Left cardiac atrium (tissue), 4 donors: ENCODE data around the gene ZBTB20. TPM values are rescaled to one million over a fixed set of nuclear protein-coding genes. Genes with fewer than 3 reads are reported as not detected.
A peak's percentile ranks its signal among the peaks of the same experiment; 100 is the strongest.

Experiments
- ATAC-seq, 2 donors: fragments of 200-7000 bp; cut with Tn5 transposase; one replicate each; pipeline ENCODE4 v1.9.1; 2020; ENCODE audit warnings: mild to moderate bottlenecking in 2 of 2, moderate library complexity in 2 of 2
- DNase-seq: peaks from one replicate; pipeline ENCODE4 v3.0.0-alpha.2; 2020
- intact Hi-C, 2 donors: fragments of 100-400 bp; cut with DNase I; formaldehyde crosslinking; loops; one replicate each; pipeline versions ENCODE4 v1.14.1 to v1.15.1; 2022 to 2023
- total RNA-seq, 2 donors: library from RNA; stranded (reverse); fragmentation: NEBNext Ultra II Directional; extraction: Animal tissue kit (Norgen Biotek cat#: 25700); gene quantifications; one replicate each; pipeline ENCODE4 v1.2.1, GENCODE V29; 2021
- donor health status: DM: no; HTN: yes; CAD: no.
- donor health status: DM: no; HTN: yes; CAD: no; lungs with severe emphysema.
- donor health status: DM: yes; HTN: yes; CAD: no.
- donor health status: Dilated cardiomyopathy.

Gene ZBTB20
- total RNA-seq, 2 donors from 2014 or later, result 59.5 to 68.8 TPM

DNA sequence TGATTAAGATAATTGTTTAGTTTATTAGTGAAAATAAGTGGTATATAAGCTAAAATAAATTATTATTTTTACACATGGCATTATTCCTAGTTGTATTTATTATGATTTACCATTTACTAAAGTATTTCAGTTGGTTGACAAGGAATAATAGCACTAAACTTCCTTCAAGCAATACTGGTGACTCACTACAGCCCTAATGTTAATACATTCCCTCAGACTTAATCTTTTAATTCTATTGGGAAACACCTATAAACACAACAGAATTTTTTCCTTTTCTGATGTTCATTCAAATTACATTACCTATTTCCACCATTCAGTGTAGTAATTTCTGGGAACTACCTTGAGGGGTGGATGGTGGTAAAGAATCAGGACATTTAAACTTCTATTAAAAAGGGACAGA is 589.3 kb downstream of the ZBTB20 start:
- ATAC-seq, result no peak
- intact Hi-C loops, result no loop called here
- no peak for DNase-seq

DNA sequence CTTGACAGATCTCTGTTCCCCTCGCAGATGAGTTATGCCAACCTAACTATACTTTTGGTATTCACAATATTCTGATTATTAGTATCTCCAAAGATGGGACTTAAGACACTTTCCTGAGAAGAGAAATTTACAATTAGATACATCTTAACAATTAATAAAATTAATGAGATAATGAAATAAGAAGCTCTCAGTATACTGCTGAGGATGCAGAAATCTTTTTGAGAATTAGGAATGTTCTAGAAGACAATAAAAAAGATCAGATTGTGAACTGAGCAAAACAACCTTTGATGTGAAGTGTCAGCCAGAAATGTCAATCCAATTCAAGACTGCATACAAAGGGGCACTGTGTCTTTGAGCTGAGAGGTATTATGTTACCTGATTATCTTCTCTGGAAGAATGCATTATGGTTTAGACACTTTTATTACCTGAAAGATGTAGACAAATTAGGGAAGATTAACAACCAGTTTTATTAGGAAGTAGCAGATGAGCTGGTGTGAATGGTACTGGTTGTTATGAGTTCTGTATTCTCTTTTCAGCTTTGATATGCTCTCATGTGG is 590.4 kb downstream of the ZBTB20 start:
- no peak for ATAC-seq
- DNase-seq, result no peak
- intact Hi-C loops, result no loop called here

DNA sequence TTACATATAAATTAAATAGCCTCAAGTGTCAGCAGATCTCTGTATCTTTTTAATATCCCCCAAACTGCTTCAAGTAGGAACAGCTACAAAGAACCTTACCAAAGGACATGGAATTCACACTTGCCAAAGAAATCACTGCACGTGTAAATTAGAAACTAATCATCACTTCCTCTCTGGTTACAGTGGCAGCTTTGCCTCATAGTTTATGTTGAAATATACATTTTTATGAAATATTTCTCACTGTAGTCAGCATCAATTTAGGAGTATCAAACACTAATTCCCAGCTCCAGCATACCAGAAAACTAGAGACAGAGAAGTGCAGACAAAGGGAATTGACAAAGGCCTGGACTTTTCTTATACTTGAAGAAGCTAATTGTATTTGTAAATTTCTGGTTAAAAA is 592.4 kb downstream of the ZBTB20 start:
- intact Hi-C loops, result no loop called here
- ATAC-seq (no peak), DNase-seq (no peak)

DNA sequence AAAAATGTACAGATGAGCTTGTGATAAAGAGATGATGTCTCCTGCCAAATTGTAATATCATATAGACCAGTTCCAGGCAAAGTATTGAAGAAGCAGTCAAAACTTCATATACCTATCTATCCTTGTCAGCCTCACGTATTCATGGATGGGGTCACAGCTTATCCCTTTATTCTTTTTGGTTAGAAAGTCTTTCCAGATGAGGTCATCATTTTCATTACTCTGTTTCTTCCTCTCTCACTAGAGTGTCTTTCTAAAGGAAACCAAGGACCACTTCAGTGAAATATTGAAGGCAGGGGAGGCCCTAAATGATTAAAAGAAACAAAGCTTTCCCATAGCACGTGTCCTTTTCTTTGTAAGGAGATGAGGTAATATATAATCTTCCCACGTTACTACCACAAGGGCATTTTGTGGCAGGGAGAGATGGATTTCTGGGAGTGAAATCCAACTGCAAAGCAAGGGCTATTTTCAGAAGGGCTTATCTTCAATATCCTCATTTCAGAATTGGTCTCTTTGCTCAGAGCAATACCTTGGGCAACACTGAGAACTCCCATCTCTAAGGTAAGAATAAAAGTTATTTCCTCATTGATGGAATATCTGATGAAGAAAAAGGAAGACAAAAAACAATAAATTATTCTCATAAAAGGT is 593.0 kb downstream of the ZBTB20 start:
- intact Hi-C loops, result no loop called here
- ATAC-seq, result no peak
- DNase-seq, result no peak

DNA sequence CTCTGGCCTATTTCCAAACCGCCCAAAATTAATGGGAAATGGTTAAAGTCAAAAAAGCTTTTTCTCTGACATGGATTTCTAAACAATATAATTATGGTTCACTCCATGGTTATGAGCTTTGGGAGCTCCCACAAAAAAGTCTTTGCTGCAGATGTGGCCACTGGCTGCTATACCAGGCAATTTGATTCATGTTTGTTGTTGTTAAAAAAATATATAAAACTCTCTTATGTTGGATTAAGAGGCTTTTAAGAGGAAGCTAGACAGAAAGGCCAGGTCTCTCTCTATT is 594.6 kb downstream of the ZBTB20 start:
- ATAC-seq, result no peak
- no peak for DNase-seq
- intact Hi-C loops, result no loop called here

DNA sequence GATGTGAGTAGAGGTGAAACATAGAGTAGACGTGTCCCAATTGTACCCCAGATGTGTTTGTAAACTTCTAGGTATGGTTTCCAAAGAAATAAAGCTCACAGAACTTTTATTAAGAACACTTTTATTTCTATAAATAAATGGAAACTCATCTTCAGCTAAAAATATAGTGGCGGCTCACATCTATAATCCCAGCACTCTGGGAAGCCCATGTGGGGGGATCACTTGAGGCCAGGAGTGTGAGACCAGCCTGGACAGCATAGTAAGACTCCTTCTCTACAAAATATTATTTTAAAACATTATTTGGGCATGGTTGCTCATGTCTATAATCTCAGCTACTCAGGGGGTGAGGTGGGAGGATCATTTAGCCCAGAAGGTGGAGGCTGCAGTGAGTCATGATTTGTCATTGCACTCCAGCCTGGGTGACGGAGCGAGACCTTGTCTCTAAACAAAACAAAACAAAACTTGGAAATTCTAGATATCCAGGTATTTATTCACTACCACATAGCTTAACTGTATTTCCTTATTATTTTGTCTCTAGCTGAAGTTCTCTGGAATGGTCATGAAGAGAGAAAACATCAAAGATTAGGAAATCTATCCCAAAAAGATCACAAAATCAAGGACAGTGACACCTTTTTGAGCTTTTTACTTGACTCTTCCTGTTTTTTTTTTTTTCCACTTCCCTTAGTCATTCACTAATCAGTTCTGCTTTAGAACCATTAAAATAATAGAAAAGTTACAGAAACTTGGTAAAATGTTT is 595.1 kb downstream of the ZBTB20 start:
- ATAC-seq (peak in 1 of 2 donors; percentile 56), DNase-seq (peak; percentile 21)
- intact Hi-C loops, result no loop called here

DNA sequence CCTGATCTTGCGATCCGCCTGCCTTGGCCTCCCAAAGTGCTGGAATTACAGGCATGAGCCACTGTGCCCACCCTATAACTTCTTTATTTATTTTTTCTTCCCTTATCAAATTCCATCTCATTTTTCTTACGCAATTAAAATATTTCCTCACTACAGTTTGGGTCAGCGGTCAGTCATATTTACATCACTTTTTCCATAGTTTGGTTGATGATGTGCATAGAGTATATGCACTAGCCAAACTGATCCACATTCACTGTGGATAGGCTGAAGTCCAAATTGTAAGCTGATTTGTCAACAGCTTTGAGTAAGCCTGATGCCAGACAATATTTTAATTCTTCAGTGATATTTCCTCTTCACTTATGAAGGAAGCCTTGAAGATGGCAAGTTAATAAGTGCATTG is 596.9 kb downstream of the ZBTB20 start:
- DNase-seq, result no peak
- intact Hi-C loops, result no loop called here
- ATAC-seq, result no peak

DNA sequence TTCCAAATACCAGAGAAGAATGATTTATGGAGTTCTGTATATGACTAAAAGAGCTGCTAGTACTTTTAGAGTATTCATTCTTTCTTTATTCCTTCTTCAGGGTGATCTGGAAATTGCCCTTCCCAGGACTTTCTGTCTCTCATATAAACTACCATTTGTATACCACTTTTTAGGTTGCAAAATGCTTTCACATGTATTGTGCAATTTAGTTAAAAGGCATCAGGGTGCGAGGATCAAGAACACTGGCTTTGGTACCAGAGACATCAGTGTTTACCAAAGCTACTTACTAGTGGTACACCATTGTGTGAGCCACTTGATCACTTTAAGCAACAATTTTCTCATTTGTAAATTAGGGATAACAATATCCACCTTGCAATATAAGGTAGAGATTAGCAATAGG is 601.9 kb downstream of the ZBTB20 start:
- intact Hi-C loops, result no loop called here
- ATAC-seq (no peak), DNase-seq (no peak)

DNA sequence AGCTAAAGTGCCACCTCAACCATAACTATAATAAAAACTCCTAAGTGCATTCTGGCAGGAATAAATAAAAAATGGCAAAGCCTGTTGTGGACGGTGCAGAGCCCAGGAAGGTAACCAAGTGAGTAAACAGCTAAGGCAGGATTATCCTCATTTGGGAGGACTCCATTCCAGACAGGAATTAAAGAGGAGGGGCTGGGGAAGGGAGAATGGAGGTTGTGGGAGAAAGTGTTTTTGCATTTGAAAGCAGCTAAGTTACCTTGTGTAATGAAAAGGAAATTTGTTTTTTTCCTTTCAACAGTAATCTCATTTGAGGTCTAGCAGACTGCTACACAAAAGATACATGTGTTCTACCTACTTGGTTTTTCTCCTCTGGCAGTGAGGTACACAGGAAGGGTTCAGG is 604.7 kb downstream of the ZBTB20 start:
- no peak for ATAC-seq
- intact Hi-C loops, result no loop called here
- no peak for DNase-seq

DNA sequence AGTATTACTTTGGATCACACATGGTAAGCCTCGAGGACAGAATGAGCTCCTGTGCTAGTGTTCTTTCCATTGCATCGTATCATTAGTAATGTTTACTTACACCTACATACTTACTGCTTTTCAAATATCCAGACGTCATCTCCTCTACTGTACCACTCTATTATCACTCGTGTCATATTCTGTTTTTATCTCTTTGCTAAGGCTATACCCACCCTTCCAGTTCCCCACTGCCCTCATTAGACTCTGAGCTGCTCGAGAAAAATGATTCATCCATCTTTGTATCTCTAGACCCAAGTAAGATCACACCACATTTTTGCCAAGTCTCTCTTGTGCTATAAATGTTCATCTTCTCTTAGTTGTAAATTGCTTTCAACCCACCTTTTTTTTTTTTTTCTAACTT is 607.6 kb downstream of the ZBTB20 start:
- ATAC-seq (peak in 1 of 2 donors; percentile 87), DNase-seq (no peak)
- intact Hi-C loops, result no loop called here

DNA sequence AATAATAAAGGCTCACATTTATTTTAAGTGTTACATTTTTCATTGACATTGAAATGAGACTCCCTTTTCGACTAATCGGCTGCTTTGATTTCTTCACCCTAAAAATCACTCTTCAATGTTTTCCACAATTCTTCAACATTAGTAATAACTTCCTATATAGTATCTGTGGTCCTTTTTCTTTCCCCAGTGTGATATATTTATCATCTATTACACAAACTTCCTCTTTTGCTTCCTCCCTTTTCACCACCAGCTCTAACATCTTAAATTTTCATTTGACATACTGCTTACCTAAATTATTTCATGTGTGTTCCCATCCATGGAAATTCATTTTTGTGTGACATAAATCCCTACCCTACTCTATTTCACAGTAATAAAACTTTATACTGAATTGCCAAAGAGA is 608.9 kb downstream of the ZBTB20 start:
- DNase-seq (no peak), ATAC-seq (no peak)
- intact Hi-C loops, result no loop called here

DNA sequence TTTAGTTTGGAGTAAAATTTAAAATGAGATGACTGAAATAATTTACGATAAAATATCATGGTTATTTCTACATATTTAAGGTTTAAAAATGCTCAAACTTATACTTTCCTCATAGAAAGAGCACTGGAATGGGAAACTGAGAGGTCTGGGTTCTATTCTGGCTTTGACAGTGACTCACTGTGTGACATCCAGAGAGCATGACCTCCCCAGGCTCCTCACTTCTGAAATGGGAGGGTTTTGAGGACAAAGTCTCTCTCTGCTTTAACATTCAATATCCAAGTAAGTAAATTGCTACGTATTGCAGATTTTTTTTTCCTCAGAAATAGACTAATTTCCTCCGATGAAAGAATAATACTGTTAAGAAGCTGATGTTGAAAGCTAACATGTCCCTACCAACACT is 618.6 kb downstream of the ZBTB20 start:
- intact Hi-C loops, result no loop called here
- DNase-seq (no peak), ATAC-seq (no peak)

DNA sequence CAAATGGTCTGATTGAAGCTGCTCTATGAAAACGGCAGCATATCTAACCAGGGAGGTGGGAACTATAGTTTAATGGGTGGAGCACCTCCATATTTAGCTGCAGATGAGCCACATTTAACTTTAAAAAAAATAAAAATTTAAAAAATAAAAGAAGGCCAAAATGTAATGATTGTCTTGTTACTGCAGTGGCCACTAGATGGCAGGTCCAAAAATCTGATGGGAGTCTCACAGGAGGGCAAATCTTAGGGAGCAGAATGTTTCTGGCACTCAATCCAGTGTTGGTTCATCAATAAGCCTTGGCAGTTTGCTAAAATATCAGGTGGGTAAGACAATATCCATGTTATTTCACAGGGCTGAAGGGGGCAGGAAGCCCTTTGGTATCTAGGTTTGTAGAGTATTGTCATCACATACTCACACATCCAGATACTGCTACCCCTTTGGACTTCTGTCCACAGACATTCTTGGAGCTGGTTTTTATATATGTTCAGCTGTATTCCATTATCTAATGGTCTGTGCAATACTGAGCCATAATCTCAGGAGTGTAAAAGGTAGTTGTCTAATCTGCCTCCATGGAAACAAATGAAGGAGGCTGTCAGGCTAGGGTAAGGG is 619.9 kb downstream of the ZBTB20 start:
- intact Hi-C loops, result no loop called here
- DNase-seq (no peak), ATAC-seq (no peak)

DNA sequence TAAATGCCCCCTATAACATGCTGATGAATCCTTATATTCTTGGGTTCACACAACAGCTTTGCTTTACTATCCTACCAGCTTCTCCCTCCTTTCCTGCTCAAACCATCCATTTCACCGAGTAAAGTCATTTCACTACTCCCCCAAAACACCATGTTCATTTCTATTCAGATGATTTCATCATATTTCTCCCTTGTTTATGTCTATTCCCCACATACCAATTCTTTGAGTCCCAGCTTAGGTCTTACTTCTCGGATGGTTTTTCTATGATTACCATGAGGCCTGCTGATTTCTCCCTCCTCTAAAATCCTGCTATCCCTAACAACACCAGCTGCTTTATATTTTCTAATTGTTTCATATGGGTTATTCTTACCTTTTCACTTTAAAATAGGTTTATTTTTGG is 621.8 kb downstream of the ZBTB20 start:
- ATAC-seq (no peak), DNase-seq (no peak)
- intact Hi-C loops, result no loop called here

DNA sequence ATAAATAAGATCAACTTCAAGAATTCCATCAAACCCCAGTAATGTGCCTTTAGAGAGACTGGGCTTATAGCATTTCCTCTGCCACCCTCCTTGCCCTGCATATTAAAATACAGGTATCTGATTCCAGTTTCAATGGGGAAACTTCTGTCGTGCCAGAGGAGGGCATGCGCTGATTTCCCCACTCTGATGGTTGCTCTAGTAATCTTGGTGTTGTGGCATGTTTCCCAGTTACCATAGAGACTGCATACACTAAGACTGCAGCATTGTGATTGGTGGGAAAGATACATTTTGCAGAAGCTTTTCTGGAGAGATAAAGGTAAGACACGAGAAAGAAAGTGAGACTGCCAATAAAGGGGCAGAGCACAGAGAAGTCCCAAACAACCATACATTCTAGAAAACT is 627.7 kb downstream of the ZBTB20 start:
- intact Hi-C loops, result no loop called here
- ATAC-seq (peak; percentile 85 to 92), DNase-seq (no peak)

DNA sequence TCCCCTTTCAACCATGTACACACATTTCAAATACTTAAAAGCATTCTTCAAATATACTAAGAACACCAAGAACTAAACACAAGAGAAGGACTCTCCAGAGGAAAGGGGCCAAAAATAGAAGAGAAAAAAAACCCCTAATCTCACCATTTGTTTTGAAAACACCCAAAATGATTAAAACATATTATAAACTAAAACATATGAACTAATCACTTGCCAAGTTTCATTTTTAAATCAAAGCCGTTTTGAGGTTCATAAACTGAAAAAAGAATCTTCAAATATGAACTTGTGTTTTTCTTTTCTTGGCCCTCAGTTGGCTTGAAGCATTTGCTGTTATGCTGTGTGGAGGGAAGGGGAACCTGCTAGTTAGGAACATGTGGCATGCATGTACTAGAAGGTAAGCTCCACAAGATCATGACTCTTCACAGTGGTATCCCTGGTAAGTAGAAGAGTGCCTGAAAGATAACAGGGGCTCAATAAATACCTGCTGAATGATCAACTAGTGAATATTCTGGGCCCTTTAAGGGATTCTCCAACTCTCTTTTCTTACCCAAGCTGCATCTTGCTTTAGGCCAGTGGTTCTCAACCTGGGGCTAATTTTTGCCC is 628.8 kb downstream of the ZBTB20 start:
- intact Hi-C loops, result no loop called here
- no peak for ATAC-seq
- DNase-seq, result no peak

DNA sequence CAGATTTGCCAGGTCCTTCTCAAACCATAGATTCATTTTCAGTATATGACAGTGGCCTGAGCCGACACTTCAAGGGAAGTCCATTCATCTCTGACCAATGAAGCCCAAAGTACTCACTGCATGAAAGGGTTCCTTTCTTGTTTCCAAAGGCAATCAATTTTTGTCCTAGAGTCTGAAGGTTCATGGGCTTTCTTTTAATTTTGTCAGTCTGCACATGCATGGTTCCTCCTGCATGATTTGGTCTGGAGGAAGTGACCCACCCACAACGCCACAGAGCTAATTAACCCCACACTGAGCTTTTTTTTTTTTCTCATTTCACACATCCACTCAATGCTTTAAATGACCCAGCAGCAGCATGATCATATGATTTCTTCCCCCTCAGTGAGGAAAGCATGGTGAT is 636.9 kb downstream of the ZBTB20 start:
- DNase-seq (no peak), ATAC-seq (no peak)
- intact Hi-C loops, result no loop called here

DNA sequence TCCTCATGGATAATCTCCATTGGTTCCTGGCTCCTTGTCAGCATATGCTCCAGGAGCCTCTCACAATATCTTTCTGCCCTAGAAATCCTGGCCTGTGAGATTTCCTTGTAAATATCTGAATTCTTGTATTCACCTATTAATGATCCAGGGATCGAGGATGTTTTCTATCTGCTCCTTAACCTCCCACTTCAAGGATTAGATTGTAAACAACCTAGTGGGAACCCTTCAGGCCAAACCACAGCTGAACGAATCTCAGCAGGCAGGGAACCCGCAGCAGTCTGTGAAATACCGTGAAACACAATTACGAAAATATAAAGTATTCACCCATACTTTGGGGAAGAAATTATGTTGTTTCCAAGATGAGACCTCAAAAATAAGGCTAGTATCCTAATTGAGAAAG is 637.3 kb downstream of the ZBTB20 start:
- intact Hi-C loops, result no loop called here
- no peak for DNase-seq
- ATAC-seq, result no peak

DNA sequence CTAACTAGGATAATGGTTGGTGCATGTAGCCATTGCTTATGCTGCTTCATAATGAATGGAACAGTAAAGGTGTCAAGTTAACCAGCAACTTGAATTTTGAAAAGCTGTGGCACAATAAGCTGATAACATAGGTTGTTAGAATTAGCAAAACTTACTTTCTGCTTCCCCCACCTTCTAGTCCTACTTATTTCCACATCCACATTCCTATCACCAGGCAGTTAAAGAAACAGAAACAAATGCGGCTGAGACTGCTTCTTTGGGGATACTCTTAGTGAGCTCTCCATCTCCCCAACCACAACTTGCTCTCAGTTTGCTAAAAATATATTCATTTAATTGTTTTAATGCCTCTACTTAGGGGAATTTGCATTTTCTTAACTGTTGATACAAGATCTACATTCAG is 638.1 kb downstream of the ZBTB20 start:
- intact Hi-C loops, result no loop called here
- no peak for ATAC-seq
- no peak for DNase-seq

DNA sequence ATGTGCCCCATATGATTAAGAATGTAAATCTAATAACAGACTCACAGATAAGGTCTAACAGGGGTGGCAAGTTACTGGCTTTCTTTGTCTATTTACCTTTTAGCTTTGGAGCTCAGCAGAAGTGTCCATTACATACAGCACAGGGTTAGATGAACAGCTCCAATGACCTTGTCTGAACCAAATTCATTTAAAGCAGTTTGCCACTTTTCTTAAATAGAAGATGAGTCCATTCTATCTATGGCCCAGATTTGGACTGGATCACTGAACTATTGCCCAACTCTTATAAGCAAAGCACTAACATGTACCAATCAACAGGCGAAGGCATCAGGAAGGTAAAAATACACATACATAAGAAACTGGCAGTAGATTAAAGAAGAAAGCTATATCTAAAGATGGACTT is 638.9 kb downstream of the ZBTB20 start:
- DNase-seq, result no peak
- intact Hi-C loops, result no loop called here
- no peak for ATAC-seq
